Testis (tissue), 3 donors: ENCODE measurements around the gene DNAAF2. TPM values are rescaled to one million over a fixed set of nuclear protein-coding genes. Genes with fewer than 3 reads are reported as not detected.

Experiments
- DNase-seq: peaks from one replicate; pipeline ENCODE4 v3.0.0-alpha.2; 2019
- H3K27ac ChIP-seq, 2 donors: fragments of 200-600 bp; sonication (generic); one replicate each; pipeline ENCODE4 v1.5.1; 2019
- H3K27me3 ChIP-seq: fragments of 200-600 bp; sonication (generic); one replicate; pipeline ENCODE4 v1.5.1; 2019
- H3K36me3 ChIP-seq: fragments of 200-600 bp; sonication (generic); one replicate; pipeline ENCODE4 v1.5.1; 2017; ENCODE audit warnings: low read depth; ENCODE audit errors: missing control alignments
- H3K4me1 ChIP-seq: fragments of 200-600 bp; sonication (generic); one replicate; pipeline ENCODE4 v1.5.1; 2019
- H3K4me3 ChIP-seq, 2 donors: fragments of 200-600 bp; sonication (generic); one replicate each; pipeline ENCODE4 v1.5.1; 2017 to 2019
- H3K9me3 ChIP-seq: fragments of 200-600 bp; sonication (generic); one replicate; pipeline ENCODE4 v1.5.1; 2017
- CTCF ChIP-seq, 3 experiments: fragments of 450-650 bp in 2 of 3; fragments of 200-600 bp in 1 of 3; sonication (generic) in 1 of 3; IDR thresholded peaks; one replicate each; pipeline ENCODE4 v1.5.1; 2016 to 2019; ENCODE audit warnings: antibody characterized with exemption in 3 of 3, mild to moderate bottlenecking in 2 of 3, moderate library complexity in 1 of 3
- POLR2A ChIP-seq: fragments of 450-650 bp; IDR thresholded peaks from one replicate; pipeline ENCODE4 v1.6.1; 2017; ENCODE audit warnings: antibody characterized with exemption, mild to moderate bottlenecking, moderate library complexity
- WGBS, 2 donors: methylation state at CpG; one replicate each; pipeline ENCODE4 v1.1.5; 2018; 5-methylcytosine and 5-hydroxymethylcytosine counted together
- intact Hi-C: fragments of 100-400 bp; cut with DNase I; formaldehyde crosslinking; loops from one replicate; pipeline ENCODE4 v1.15.1; 2023; ENCODE audit warnings: low total_unique reads
- polyA plus RNA-seq: library from polyadenylated mRNA; stranded (reverse); fragments of 350-450 nt; fragmentation: Illumina TruSeq; extraction: RNeasy Lipid Tissue Mini Kit (QIAGEN cat#74804); gene quantifications from one replicate; pipeline ENCODE4 v1.2.3, GENCODE V29; 2014; ENCODE audit warnings: low read depth, low replicate concordance; ENCODE audit not compliant: insufficient read depth
- small RNA-seq, 2 donors: library from RNA; depleted of rRNA; stranded (forward); fragments of <200 nt; gene quantifications; one replicate each; pipeline ENCODE3, GENCODE V24; 2016
- total RNA-seq, 2 donors: library from RNA; depleted of rRNA; stranded (reverse); fragments of >200 nt; gene quantifications; one replicate each; pipeline ENCODE4 v1.2.3, GENCODE V29; 2016

DNAAF2 gene
- total and polyA plus RNA-seq, 3 donors from 2014 or later = 12.7 to 18.2 (median 15.3) TPM

- Histone ChIP-seq H3K4me3 (no peak overlapping the region), H3K9me3 (no peaks in the 10 kb centered on the region), H3K27ac (no peak overlapping the region), H3K36me3 (no peaks in the 10 kb centered on the region), H3K27me3 (no peaks in the 10 kb centered on the region), H3K4me1 (no peaks in the 10 kb centered on the region)
- 94 to 100% methylated on average over 1 of the region's 1 CpG for WGBS, 2 donors
- intact Hi-C loops = no loop called here
- no peak for TF ChIP-seq CTCF (IDR thresholded peaks at IDR 0.05)
- no peak for TF ChIP-seq POLR2A
- no peak for DNase-seq
These were observed 56.9 kb downstream of the DNAAF2 start for GRCh38 chr14:49578141-49578540.

Small RNA genes within 50 kb of the gene (small RNA-seq; reads per million reads assigned to genes)
- gene AL139099.3 (0 reads per million in 2 donors), gene AL139099.4 (0 reads per million in 2 donors), gene RF00019 (0 reads per million in 2 donors), gene RNU6ATAC30P (0 reads per million in 2 donors)

Other genes starting within 250 kb of the DNAAF2 start
- 1,000 to 10,000 TPM; 2,556 to 3,974 TPM for gene RPS29, start 48.9 kb downstream of the DNAAF2 start, total RNA-seq
- gene RPS29, start 48.9 kb downstream of the DNAAF2 start, polyA plus RNA-seq = 1,765 TPM
- 10 to 100 TPM; 23.8 to 35.8 TPM for gene LRR1, start 36.3 kb downstream of the DNAAF2 start, total RNA-seq
- 85.7 TPM for gene LRR1, start 36.3 kb downstream of the DNAAF2 start, polyA plus RNA-seq
- 100 to 1,000 TPM; 102 to 114 TPM for gene RPL36AL, start 14.6 kb downstream of the DNAAF2 start, total RNA-seq
- gene RPL36AL, start 14.6 kb downstream of the DNAAF2 start, polyA plus RNA-seq = 193 TPM
- 10 to 100 TPM; 88.8 to 89.1 TPM for gene MGAT2, start 14.4 kb downstream of the DNAAF2 start, total RNA-seq
- gene MGAT2, start 14.4 kb downstream of the DNAAF2 start, polyA plus RNA-seq = 58.3 TPM
- gene POLE2, start 53.0 kb upstream of the DNAAF2 start, total RNA-seq = 10 to 100 TPM in 1 of 2 donors, 1 to 10 TPM in 1; 9.0 to 13.4 TPM
- gene POLE2, start 53.0 kb upstream of the DNAAF2 start, polyA plus RNA-seq = 8.2 TPM
- 10 to 100 TPM in 1 of 2 donors, 1 to 10 TPM in 1; 5.1 to 10.9 TPM for gene KLHDC1, start 57.9 kb upstream of the DNAAF2 start, total RNA-seq
- 7.6 TPM for gene KLHDC1, start 57.9 kb upstream of the DNAAF2 start, polyA plus RNA-seq
- 10 to 100 TPM; 74.4 to 90.7 TPM for gene KLHDC2, start 132.9 kb upstream of the DNAAF2 start, total RNA-seq
- 127 TPM for gene KLHDC2, start 132.9 kb upstream of the DNAAF2 start, polyA plus RNA-seq
- gene NEMF, start 217.5 kb upstream of the DNAAF2 start, total RNA-seq = 10 to 100 TPM; 81.3 to 98.7 TPM
- gene NEMF, start 217.5 kb upstream of the DNAAF2 start, polyA plus RNA-seq = 13.8 TPM